ENCODE data around the gene MOBP. TPM values are rescaled to one million over a fixed set of nuclear protein-coding genes. Genes with fewer than 3 reads are reported as not detected.

The MOBP gene
- total and polyA plus RNA-seq, 9 of the 15 experiments (the other 6 are each of a cell fraction or from before 2014, with no cell fraction given): 0.09 to 0.33 (median 0.11) TPM; not detected in 4

Other genes starting within 250 kb of the MOBP start
- not detected in 2 replicates for gene CX3CR1, start 187.6 kb upstream of the MOBP start, total RNA-seq (2014; rRNA removed)
- not detected in 2 replicates for gene CX3CR1, start 187.6 kb upstream of the MOBP start, total RNA-seq (2014; rRNA removed; fragmentation: Illumina TruSeq; extraction: Trizol)
- not detected in 2 replicates for gene CX3CR1, start 187.6 kb upstream of the MOBP start, total RNA-seq (2015; rRNA removed; fragmentation: Illumina TruSeq; extraction: Trizol)
- gene CX3CR1, start 187.6 kb upstream of the MOBP start, total RNA-seq (2021): not detected in 2 replicates
- 0.21 TPM in 1 of 2 replicates, not detected in the other for gene CX3CR1, start 187.6 kb upstream of the MOBP start, polyA plus RNA-seq (2011; rRNA removed)
- gene CX3CR1, start 187.6 kb upstream of the MOBP start, polyA plus RNA-seq (2014; fragmentation: Illumina TruSeq; extraction: Trizol): not detected in 2 replicates
- gene CX3CR1, start 187.6 kb upstream of the MOBP start, polyA plus RNA-seq (2014; fragmentation: Nextera tagmentation; extraction: Ambion mirVana): not detected
- 0.03 TPM in 1 of 2 replicates, not detected in the other for gene CX3CR1, start 187.6 kb upstream of the MOBP start, polyA plus RNA-seq (2014; rRNA removed)
- gene CCR8, start 138.0 kb upstream of the MOBP start, total RNA-seq (2014; rRNA removed): not detected in 2 replicates
- not detected in 2 replicates for gene CCR8, start 138.0 kb upstream of the MOBP start, total RNA-seq (2014; rRNA removed; fragmentation: Illumina TruSeq; extraction: Trizol)
- gene CCR8, start 138.0 kb upstream of the MOBP start, total RNA-seq (2015; rRNA removed; fragmentation: Illumina TruSeq; extraction: Trizol): not detected in 2 replicates
- gene CCR8, start 138.0 kb upstream of the MOBP start, total RNA-seq (2021): not detected in 2 replicates
- not detected in 2 replicates for gene CCR8, start 138.0 kb upstream of the MOBP start, polyA plus RNA-seq (2011; rRNA removed)
- gene CCR8, start 138.0 kb upstream of the MOBP start, polyA plus RNA-seq (2014; fragmentation: Illumina TruSeq; extraction: Trizol): not detected in 2 replicates
- not detected for gene CCR8, start 138.0 kb upstream of the MOBP start, polyA plus RNA-seq (2014; fragmentation: Nextera tagmentation; extraction: Ambion mirVana)
- gene CCR8, start 138.0 kb upstream of the MOBP start, polyA plus RNA-seq (2014; rRNA removed): not detected in 2 replicates
- 26.9 and 33.1 TPM in 2 replicates for gene SLC25A38, start 84.3 kb upstream of the MOBP start, total RNA-seq (2014; rRNA removed)
- 26.6 and 28.6 TPM in 2 replicates for gene SLC25A38, start 84.3 kb upstream of the MOBP start, total RNA-seq (2014; rRNA removed; fragmentation: Illumina TruSeq; extraction: Trizol)
- 30.6 and 31.8 TPM in 2 replicates for gene SLC25A38, start 84.3 kb upstream of the MOBP start, total RNA-seq (2015; rRNA removed; fragmentation: Illumina TruSeq; extraction: Trizol)
- gene SLC25A38, start 84.3 kb upstream of the MOBP start, total RNA-seq (2021): 37.5 and 39.5 TPM in 2 replicates
- gene SLC25A38, start 84.3 kb upstream of the MOBP start, polyA plus RNA-seq (2011; rRNA removed): 50.9 and 51.1 TPM in 2 replicates
- 38.3 and 39.1 TPM in 2 replicates for gene SLC25A38, start 84.3 kb upstream of the MOBP start, polyA plus RNA-seq (2014; fragmentation: Illumina TruSeq; extraction: Trizol)
- 10 to 100 TPM; 13.5 to 16.5 TPM for gene SLC25A38, start 84.3 kb upstream of the MOBP start, polyA plus RNA-seq (2014; fragmentation: Nextera tagmentation; extraction: Ambion mirVana)
- 44.0 and 48.2 TPM in 2 replicates for gene SLC25A38, start 84.3 kb upstream of the MOBP start, polyA plus RNA-seq (2014; rRNA removed)
- 2,954 and 3,368 TPM in 2 replicates for gene RPSA, start 61.0 kb upstream of the MOBP start, total RNA-seq (2014; rRNA removed)
- 2,627 and 2,725 TPM in 2 replicates for gene RPSA, start 61.0 kb upstream of the MOBP start, total RNA-seq (2014; rRNA removed; fragmentation: Illumina TruSeq; extraction: Trizol)
- 2,157 and 2,290 TPM in 2 replicates for gene RPSA, start 61.0 kb upstream of the MOBP start, total RNA-seq (2015; rRNA removed; fragmentation: Illumina TruSeq; extraction: Trizol)
- gene RPSA, start 61.0 kb upstream of the MOBP start, total RNA-seq (2021): 2,714 and 2,919 TPM in 2 replicates
- 4,272 and 5,659 TPM in 2 replicates for gene RPSA, start 61.0 kb upstream of the MOBP start, polyA plus RNA-seq (2011; rRNA removed)
- 3,113 and 3,517 TPM in 2 replicates for gene RPSA, start 61.0 kb upstream of the MOBP start, polyA plus RNA-seq (2014; fragmentation: Illumina TruSeq; extraction: Trizol)
- gene RPSA, start 61.0 kb upstream of the MOBP start, polyA plus RNA-seq (2014; fragmentation: Nextera tagmentation; extraction: Ambion mirVana): 1,000 to 10,000 TPM; 2,672 to 2,730 TPM
- 3,291 and 3,996 TPM in 2 replicates for gene RPSA, start 61.0 kb upstream of the MOBP start, polyA plus RNA-seq (2014; rRNA removed)

Data from K562 (cell line).